Mesothelial cell of epicardium (in vitro differentiated cells): ENCODE data around the gene NQO2. TPM values are rescaled to one million over a fixed set of nuclear protein-coding genes. Genes with fewer than 3 reads are reported as not detected.

Experiments
- DNase-seq, 2 experiments: peaks; one replicate each; pipeline ENCODE4 v3.0.0; 2021; ENCODE audit warnings: low spot score in 2 of 2; ENCODE audit not compliant: unreplicated experiment in 2 of 2
- H3K27ac Mint-ChIP-seq: 2 replicates; pipeline ENCODE4 v1.8.0; 2021; ENCODE audit warnings: mixed read lengths
- H3K27me3 Mint-ChIP-seq: 2 replicates; pipeline ENCODE4 v1.8.0; 2021; ENCODE audit warnings: low read depth, mixed read lengths
- H3K36me3 Mint-ChIP-seq: 2 replicates; pipeline ENCODE4 v1.8.0; 2021; ENCODE audit warnings: mixed read lengths
- H3K4me1 Mint-ChIP-seq: 2 replicates; pipeline ENCODE4 v1.8.0; 2021; ENCODE audit warnings: mixed read lengths
- H3K4me3 Mint-ChIP-seq: 2 replicates; pipeline ENCODE4 v1.8.0; 2021; ENCODE audit warnings: mild to moderate bottlenecking, moderate library complexity, mixed read lengths
- H3K9me3 Mint-ChIP-seq: 2 replicates; pipeline ENCODE4 v1.8.0; 2021; ENCODE audit warnings: mixed read lengths
- total RNA-seq: library from RNA; stranded (reverse); gene quantifications from 3 replicates; pipeline ENCODE4 v1.2.1, GENCODE V29; 2021
- TF ChIP-seq, protein P1 (sequence below): fragments of 200-600 bp; sonication (generic); IDR thresholded peaks from one replicate; pipeline ENCODE4 v1.5.0; 2021; ENCODE audit warnings: antibody characterized with exemption; ENCODE audit not compliant: unreplicated experiment

The NQO2 gene
- total RNA-seq, 1 donor from 2014 or later = 18.7 TPM

DNA sequence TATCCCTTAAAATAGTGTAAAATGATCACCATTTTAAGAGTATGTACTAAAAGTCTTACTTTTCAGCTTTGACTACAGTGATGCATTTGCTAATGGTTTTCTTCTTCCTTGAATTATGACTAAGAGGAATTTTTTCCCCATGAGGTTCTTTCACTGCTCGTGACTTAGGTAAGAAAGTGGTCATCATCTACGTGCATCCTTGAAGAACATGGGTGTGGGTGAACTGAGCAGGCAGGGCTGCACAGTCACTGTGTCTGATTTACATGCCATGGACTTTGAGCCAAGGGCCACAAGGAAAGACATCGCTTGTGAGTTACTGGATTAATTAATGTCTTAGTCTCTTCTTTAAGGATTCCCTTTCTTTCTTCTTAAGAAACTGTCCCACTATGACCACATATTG is 33.3 kb downstream of the NQO2 start:
- DNase-seq = no peak
- H3K27me3 Mint-ChIP-seq = no peaks in the 10 kb centered on the region
- TF ChIP-seq, protein P1, sequence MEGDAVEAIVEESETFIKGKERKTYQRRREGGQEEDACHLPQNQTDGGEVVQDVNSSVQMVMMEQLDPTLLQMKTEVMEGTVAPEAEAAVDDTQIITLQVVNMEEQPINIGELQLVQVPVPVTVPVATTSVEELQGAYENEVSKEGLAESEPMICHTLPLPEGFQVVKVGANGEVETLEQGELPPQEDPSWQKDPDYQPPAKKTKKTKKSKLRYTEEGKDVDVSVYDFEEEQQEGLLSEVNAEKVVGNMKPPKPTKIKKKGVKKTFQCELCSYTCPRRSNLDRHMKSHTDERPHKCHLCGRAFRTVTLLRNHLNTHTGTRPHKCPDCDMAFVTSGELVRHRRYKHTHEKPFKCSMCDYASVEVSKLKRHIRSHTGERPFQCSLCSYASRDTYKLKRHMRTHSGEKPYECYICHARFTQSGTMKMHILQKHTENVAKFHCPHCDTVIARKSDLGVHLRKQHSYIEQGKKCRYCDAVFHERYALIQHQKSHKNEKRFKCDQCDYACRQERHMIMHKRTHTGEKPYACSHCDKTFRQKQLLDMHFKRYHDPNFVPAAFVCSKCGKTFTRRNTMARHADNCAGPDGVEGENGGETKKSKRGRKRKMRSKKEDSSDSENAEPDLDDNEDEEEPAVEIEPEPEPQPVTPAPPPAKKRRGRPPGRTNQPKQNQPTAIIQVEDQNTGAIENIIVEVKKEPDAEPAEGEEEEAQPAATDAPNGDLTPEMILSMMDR = no peak

DNA sequence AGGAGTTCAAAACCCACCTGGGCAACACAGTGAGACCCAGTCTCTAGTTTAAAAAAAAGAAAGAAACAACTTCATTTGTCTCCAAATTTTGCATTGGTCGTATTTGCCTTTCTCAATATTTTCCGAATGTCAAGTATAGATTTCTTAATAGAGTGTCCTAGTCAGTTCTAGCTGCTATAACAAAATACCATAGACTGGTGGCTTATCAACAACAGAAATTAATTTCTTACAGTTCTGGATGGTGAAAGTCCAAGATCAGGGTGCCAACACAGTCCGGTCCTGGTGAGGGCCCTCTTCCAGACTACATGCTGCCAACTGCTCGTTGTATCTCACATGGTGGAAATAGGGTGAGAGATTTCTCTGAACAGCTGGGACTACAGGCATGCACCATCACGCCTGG is 34.0 kb downstream of the NQO2 start:
- Mint-ChIP-seq H3K4me1 (no peaks in the 10 kb centered on the region), H3K27me3 (no peaks in the 10 kb centered on the region), H3K27ac (no peak overlapping the region), H3K9me3 (peaks cover 16% of the 10 kb centered on the region), H3K4me3 (no peak overlapping the region), H3K36me3 (no peaks in the 10 kb centered on the region)
- no peak for DNase-seq
- TF ChIP-seq, protein P1 = no peak

More for the DNA sequence above, 33.3 kb downstream of the NQO2 start:
- H3K36me3 Mint-ChIP-seq = no peaks in the 10 kb centered on the region
- H3K27ac Mint-ChIP-seq = no peak overlapping the region
- H3K4me1 Mint-ChIP-seq = no peaks in the 10 kb centered on the region
- no peak overlapping the region for H3K4me3 Mint-ChIP-seq
- H3K9me3 Mint-ChIP-seq = peaks cover 16% of the 10 kb centered on the region

DNA sequence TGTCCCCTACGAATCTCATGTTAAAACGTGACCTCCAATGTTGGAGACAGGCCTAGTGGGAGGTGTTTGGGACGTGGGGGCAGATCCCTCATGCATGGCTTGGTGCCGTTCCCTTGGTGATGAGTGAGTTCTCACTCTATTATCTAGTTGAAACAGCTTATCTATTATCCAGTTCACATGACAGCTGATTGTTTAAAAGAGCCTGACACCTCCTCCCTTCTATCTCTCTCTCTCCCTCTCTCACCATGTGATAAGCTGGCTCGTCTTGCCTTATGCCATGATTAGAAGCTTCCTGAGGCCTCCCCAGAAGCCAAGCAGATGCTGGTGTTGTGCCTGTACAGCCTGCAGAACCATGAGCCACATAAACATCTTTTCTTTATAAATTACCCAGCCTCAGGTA is 35.7 kb downstream of the NQO2 start:
- TF ChIP-seq, protein P1 = no peak
- Mint-ChIP-seq H3K4me1 (no peaks in the 10 kb centered on the region), H3K27ac (no peak overlapping the region), H3K27me3 (no peaks in the 10 kb centered on the region), H3K36me3 (no peaks in the 10 kb centered on the region), H3K4me3 (no peak overlapping the region), H3K9me3 (peaks cover 16% of the 10 kb centered on the region)
- no peak for DNase-seq

DNA sequence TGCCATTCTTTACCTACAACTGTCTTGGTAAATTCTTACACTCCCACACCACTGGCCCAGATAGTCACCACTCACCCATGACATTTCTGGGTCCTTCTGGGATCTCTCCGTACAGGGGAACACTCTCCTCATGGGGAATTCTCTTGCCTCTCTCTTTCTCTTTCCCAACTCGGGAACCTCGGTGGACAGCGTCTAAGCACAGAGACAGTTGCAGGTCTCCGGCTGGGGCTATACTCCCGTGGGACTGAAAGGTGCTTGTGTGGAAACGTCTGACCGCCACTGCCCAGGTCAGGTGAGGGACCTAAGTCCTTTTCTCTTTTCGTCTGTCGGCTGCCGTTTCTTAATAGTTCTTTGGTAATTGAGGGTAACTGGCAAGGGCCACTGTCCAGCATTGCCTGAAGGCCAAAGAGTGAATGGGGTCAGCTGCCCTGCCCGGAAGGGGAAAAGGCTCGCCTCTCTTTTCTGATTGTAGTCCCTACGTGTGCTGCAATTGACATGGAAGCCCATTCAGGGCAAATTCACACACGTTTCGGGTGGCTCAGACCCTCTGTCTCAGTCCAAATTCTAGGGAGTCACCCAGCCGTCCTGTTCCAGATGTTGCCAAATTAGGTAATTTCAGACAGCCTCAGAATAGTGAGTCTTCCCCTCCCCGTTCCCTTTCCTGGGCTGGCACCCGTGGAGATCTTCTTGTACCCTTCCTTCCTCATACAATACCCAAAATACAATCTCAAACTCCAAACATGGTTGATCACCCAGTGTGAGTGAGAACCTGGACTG is 37.4 kb downstream of the NQO2 start:
- Mint-ChIP-seq H3K4me1 (no peaks in the 10 kb centered on the region), H3K27me3 (no peaks in the 10 kb centered on the region), H3K4me3 (no peak overlapping the region), H3K9me3 (peaks cover 16% of the 10 kb centered on the region), H3K27ac (no peak overlapping the region), H3K36me3 (no peaks in the 10 kb centered on the region)
- no peak for DNase-seq
- TF ChIP-seq, protein P1 = no peak

DNA sequence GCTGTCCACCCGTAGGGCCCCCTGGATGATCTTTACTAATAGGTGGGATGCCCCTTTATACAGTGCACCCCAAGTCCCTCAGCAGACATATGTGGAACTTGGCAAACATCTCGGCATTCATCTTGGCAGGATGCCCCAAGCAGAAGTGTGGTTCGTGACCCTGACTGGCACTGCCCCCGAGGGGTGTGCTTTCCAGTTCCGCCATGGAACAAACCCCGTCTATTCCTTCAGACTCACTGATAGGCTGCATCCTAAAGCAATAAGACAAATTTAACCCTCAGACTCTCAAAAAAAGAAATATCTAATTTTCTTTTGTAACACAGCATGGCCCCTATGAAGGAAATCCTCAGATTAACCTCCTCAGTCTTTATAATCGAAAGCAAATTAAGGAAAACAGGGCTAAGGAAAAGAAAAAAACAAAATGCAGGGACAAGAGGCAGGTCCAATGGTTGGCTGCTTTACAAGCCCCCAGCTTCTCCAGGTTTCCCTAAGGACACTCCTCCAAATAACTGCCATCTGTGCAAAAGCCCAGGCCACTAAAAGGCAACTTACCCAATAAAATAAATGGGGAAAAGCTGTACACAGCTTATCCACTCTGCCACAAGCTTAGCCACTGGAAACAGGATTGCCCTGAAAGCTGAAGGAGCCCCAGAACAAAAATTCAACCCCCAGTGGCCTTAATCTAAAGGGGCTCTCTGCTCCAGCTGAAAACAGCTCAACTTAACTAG is 38.1 kb downstream of the NQO2 start:
- TF ChIP-seq, protein P1 = no peak
- H3K4me3 Mint-ChIP-seq = no peak overlapping the region
- H3K27me3 Mint-ChIP-seq = no peaks in the 10 kb centered on the region
- H3K36me3 Mint-ChIP-seq = no peaks in the 10 kb centered on the region
- H3K9me3 Mint-ChIP-seq = peaks cover 16% of the 10 kb centered on the region
- H3K27ac Mint-ChIP-seq = no peak overlapping the region
- no peaks in the 10 kb centered on the region for H3K4me1 Mint-ChIP-seq
- no peak for DNase-seq
